H9 (cell line): ENCODE measurements around the gene PLEKHA5. TPM values are rescaled to one million over a fixed set of nuclear protein-coding genes. Genes with fewer than 3 reads are reported as not detected.
A peak's percentile ranks its signal among the peaks of the same experiment; 100 is the strongest.

Experiments used
- DNase-seq: peaks from one replicate; pipeline ENCODE4 v3.0.0-alpha.2; 2017
- H2AFZ ChIP-seq: one replicate; pipeline ENCODE4 v1.6.1; 2013; ENCODE audit warnings: mild to moderate bottlenecking, low read length, control low read depth, moderate library complexity
- H2AK5ac ChIP-seq: 2 replicates; pipeline ENCODE4 v1.6.1; 2013; ENCODE audit warnings: low read length, control low read depth, mixed read lengths; ENCODE audit not compliant: insufficient read length
- H2BK120ac ChIP-seq: one replicate; pipeline ENCODE4 v1.6.1; 2013; ENCODE audit warnings: low read depth, mild to moderate bottlenecking, low read length, control low read depth, inconsistent platforms; ENCODE audit not compliant: poor library complexity, severe bottlenecking
- H2BK12ac ChIP-seq: 2 replicates; pipeline ENCODE4 v1.6.1; 2013; ENCODE audit warnings: low read length, control low read depth, mixed read lengths, low read depth; ENCODE audit not compliant: insufficient read length
- H2BK15ac ChIP-seq: 2 replicates; pipeline ENCODE4 v1.6.1; 2013; ENCODE audit warnings: low read depth, low read length, control low read depth
- H2BK20ac ChIP-seq: one replicate; pipeline ENCODE4 v1.6.1; 2013; ENCODE audit warnings: low read depth, mild to moderate bottlenecking, low read length, control low read depth, inconsistent platforms; ENCODE audit not compliant: poor library complexity, severe bottlenecking
- H2BK5ac ChIP-seq: 2 replicates; pipeline ENCODE4 v1.6.1; 2013; ENCODE audit warnings: low read length, control low read depth, mixed read lengths; ENCODE audit not compliant: insufficient read length
- H3K14ac ChIP-seq: 2 replicates; pipeline ENCODE4 v1.6.1; 2013; ENCODE audit warnings: low read length, control low read depth; ENCODE audit not compliant: insufficient read depth
- H3K18ac ChIP-seq: 2 replicates; pipeline ENCODE4 v1.6.1; 2013; ENCODE audit warnings: low read depth, mild to moderate bottlenecking, mixed read lengths, low read length, control low read depth; ENCODE audit not compliant: insufficient read length
- H3K23ac ChIP-seq: 2 replicates; pipeline ENCODE4 v1.6.1; 2013; ENCODE audit warnings: low read length, control low read depth, mixed read lengths, low read depth; ENCODE audit not compliant: insufficient read length
- H3K23me2 ChIP-seq: 2 replicates; pipeline ENCODE4 v1.6.1; 2013; ENCODE audit warnings: low read depth, mild to moderate bottlenecking, mixed read lengths, low read length, control low read depth; ENCODE audit not compliant: insufficient read length, poor library complexity, severe bottlenecking
- H3K27ac ChIP-seq: 2 replicates; pipeline ENCODE4 v1.5.1; 2013; ENCODE audit warnings: low read length, control low read depth, mixed read lengths, low read depth; ENCODE audit not compliant: insufficient read length
- H3K27me3 ChIP-seq: 2 replicates; pipeline ENCODE4 v1.6.1; 2013; ENCODE audit warnings: low read length, control low read depth, inconsistent platforms; ENCODE audit not compliant: insufficient read depth
- H3K4ac ChIP-seq: 2 replicates; pipeline ENCODE4 v1.6.1; 2013; ENCODE audit warnings: low read depth, mild to moderate bottlenecking, control low read depth, inconsistent platforms, low read length, moderate library complexity
- H3K4me1 ChIP-seq: 2 replicates; pipeline ENCODE4 v1.6.1; 2013; ENCODE audit warnings: low read length, control low read depth, inconsistent platforms; ENCODE audit not compliant: insufficient read depth
- H3K4me2 ChIP-seq: 2 replicates; pipeline ENCODE4 v1.6.1; 2013; ENCODE audit warnings: low read length, control low read depth, mixed read lengths; ENCODE audit not compliant: insufficient read length, insufficient read depth
- H3K56ac ChIP-seq: 2 replicates; pipeline ENCODE4 v1.6.1; 2013; ENCODE audit warnings: low read depth, mild to moderate bottlenecking, mixed read lengths, low read length, control low read depth; ENCODE audit not compliant: insufficient read length
- H3K79me1 ChIP-seq: 2 replicates; pipeline ENCODE4 v1.6.1; 2013; ENCODE audit warnings: low read depth, mild to moderate bottlenecking, moderate library complexity, low read length, control low read depth, inconsistent platforms; ENCODE audit not compliant: insufficient read depth, poor library complexity, severe bottlenecking
- H3K79me2 ChIP-seq: 2 replicates; pipeline ENCODE4 v1.6.1; 2013; ENCODE audit warnings: low read length, control low read depth, inconsistent platforms; ENCODE audit not compliant: insufficient read depth
- H3K9ac ChIP-seq: 2 replicates; pipeline ENCODE4 v1.6.1; 2013; ENCODE audit warnings: low read length, control low read depth, mixed read lengths; ENCODE audit not compliant: insufficient read length; ENCODE audit errors: extremely low read depth
- H3K9me3 ChIP-seq: one replicate; pipeline ENCODE4 v1.6.1; 2013; ENCODE audit warnings: low read depth, low read length, inconsistent platforms; ENCODE audit not compliant: control insufficient read depth
- H3T11ph ChIP-seq: one replicate; pipeline ENCODE4 v1.6.1; 2013; ENCODE audit warnings: mild to moderate bottlenecking, low read length, control low read depth, inconsistent platforms
- H4K20me1 ChIP-seq: one replicate; pipeline ENCODE4 v1.6.1; 2013; ENCODE audit not compliant: control insufficient read depth, insufficient read length, insufficient read depth
- H4K5ac ChIP-seq: 2 replicates; pipeline ENCODE4 v1.6.1; 2013; ENCODE audit warnings: low read depth, mild to moderate bottlenecking, mixed read lengths, low read length, control low read depth; ENCODE audit not compliant: insufficient read length
- H4K8ac ChIP-seq: replicated peaks from 2 replicates; pipeline ENCODE4 v1.6.1; 2013; ENCODE audit warnings: low read length, control low read depth, mixed read lengths, low read depth; ENCODE audit not compliant: insufficient read length
- H4K91ac ChIP-seq: 2 replicates; pipeline ENCODE4 v1.6.1; 2013; ENCODE audit warnings: low read depth, mild to moderate bottlenecking, moderate library complexity, mixed read lengths, low read length, control low read depth; ENCODE audit not compliant: insufficient read length
- H3K27ac Mint-ChIP-seq, 3 experiments: 2 replicates in 2 of 3; 3 replicates in 1 of 3; pipeline ENCODE4 v1.8.0; 2020 to 2021; ENCODE audit warnings: mixed read lengths in 3 of 3, mild to moderate bottlenecking in 1 of 3, moderate library complexity in 1 of 3
- H3K27me3 Mint-ChIP-seq: 2 replicates; pipeline ENCODE4 v1.8.0; 2021; ENCODE audit warnings: low read depth, mild to moderate bottlenecking, moderate library complexity, mixed read lengths
- H3K36me3 Mint-ChIP-seq, 3 experiments: 2 replicates in 2 of 3; 3 replicates in 1 of 3; pipeline ENCODE4 v1.8.0; 2020 to 2021; ENCODE audit warnings: low read depth in 3 of 3, mixed read lengths in 3 of 3; ENCODE audit not compliant: insufficient read depth in 1 of 3
- H3K4me1 Mint-ChIP-seq, 2 experiments: 2 replicates each; pipeline ENCODE4 v1.8.0; 2020; ENCODE audit warnings: mixed read lengths in 2 of 2
- H3K4me3 Mint-ChIP-seq, 2 experiments: 2 replicates in 1 of 2; 3 replicates in 1 of 2; pipeline ENCODE4 v1.8.0; 2020 to 2021; ENCODE audit warnings: mild to moderate bottlenecking in 2 of 2, mixed read lengths in 2 of 2, moderate library complexity in 1 of 2
- H3K9me3 Mint-ChIP-seq, 2 experiments: 2 replicates in 1 of 2; 3 replicates in 1 of 2; pipeline ENCODE4 v1.8.0; 2020; ENCODE audit warnings: mild to moderate bottlenecking in 2 of 2, mixed read lengths in 2 of 2, moderate library complexity in 1 of 2
- CTCF ChIP-seq: fragments of 200-600 bp; sonication (generic); conservative IDR thresholded peaks from 3 replicates; pipeline ENCODE4 v1.8.0; 2021; ENCODE audit warnings: antibody characterized with exemption, mild to moderate bottlenecking
- WGBS: extraction: QIAGEN DNeasy Blood & Tissue Kit; methylation state at CpG from one replicate; pipeline ENCODE4 v1.1.7; 2013; ENCODE audit warnings: missing lambda C conversion rate, low lambda C conversion rate, mixed read lengths; ENCODE audit not compliant: insufficient read length; ENCODE audit errors: extremely low coverage; 5-methylcytosine and 5-hydroxymethylcytosine counted together
- total RNA-seq: library from RNA; stranded (reverse); gene quantifications from 2 replicates; pipeline ENCODE4 v1.2.1, GENCODE V29; 2021

Gene PLEKHA5
- total RNA-seq, 1 experiment from 2014 or later, result 86.7 TPM

DNA sequence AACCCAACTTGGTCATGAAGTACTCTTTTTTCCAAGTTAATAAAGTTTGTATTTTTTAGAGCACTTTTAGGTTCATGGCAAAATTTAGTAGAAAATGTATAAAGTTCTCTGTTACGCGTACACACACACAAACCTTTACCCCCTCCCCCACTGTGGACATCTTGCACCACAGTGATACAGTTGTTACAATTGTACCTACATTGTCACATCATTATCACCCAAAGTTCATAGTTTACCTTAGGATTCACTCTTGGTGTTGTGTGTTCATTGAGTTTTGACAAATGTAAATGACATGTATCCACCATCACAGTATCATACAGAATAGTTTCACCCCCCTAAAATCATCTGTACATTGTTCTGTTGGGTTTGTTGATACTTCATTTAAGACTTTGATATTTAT, 23.9 kb downstream of the PLEKHA5 start:
- Histone ChIP-seq H2AFZ (no peak overlapping the region), H3K23ac (no peak overlapping the region), H3K79me2 (peaks cover 20% of the 10 kb centered on the region; the same call in 1 of the 2 replicates), H2AK5ac (no peak overlapping the region), H4K91ac (no peak overlapping the region), H2BK5ac (no peak overlapping the region), H4K20me1 (no peaks in the 10 kb centered on the region), H3K4ac (no peak overlapping the region), H4K5ac (no peak overlapping the region), H3T11ph (no peak overlapping the region), H3K4me1 (no peaks in the 10 kb centered on the region; the same call in 1 of the 2 replicates), H2BK15ac (no peak overlapping the region), H3K23me2 (no peaks in the 10 kb centered on the region), H3K27me3 (no peaks in the 10 kb centered on the region), H3K9ac (no peak overlapping the region), H3K14ac (no peak overlapping the region), H2BK12ac (no peak overlapping the region), H3K18ac (no peak overlapping the region), H2BK120ac (no peak overlapping the region), H3K9me3 (no peaks in the 10 kb centered on the region), H3K56ac (no peak overlapping the region), H4K8ac (no peak overlapping the region), H2BK20ac (no peak overlapping the region), H3K79me1 (peaks cover 6% of the 10 kb centered on the region), H3K27ac (no peak overlapping the region), H3K4me2 (no peak overlapping the region)
- peaks cover 25 to 36% of the 10 kb centered on the region in 2 experiments for H3K4me1 Mint-ChIP-seq
- H3K36me3 Mint-ChIP-seq, result peaks cover 20 to 47% (median 42%) of the 10 kb centered on the region in 3 experiments
- peaks cover 0 to 2% of the 10 kb centered on the region in 2 experiments; a peak in 1 of 5 replicates for H3K9me3 Mint-ChIP-seq
- no CpG with 5 or more reads among the region's 2 CpGs for whole genome bisulfite sequencing
- H3K4me3 Mint-ChIP-seq, result no peak overlapping the region
- no peaks in the 10 kb centered on the region for H3K27me3 Mint-ChIP-seq
- peak overlapping the region in 2 of 3 experiments; percentile 10 to 17; a peak in 3 of 7 replicates for H3K27ac Mint-ChIP-seq
- DNase-seq, result no peak
- TF ChIP-seq CTCF, result no peak
